Mammary epithelial cell (primary cell): ENCODE measurements around the gene GOLGA6B.

Source experiments
- EZH2 ChIP-seq: IDR thresholded peaks from 2 replicates; pipeline ENCODE4 v1.6.1; 2012; ENCODE audit warnings: low read length, inconsistent platforms, borderline replicate concordance
- TF ChIP-seq, protein P1 (sequence below), 2 donors: IDR thresholded peaks in 1 of 2; conservative IDR thresholded peaks in 1 of 2; 2 replicates each; pipeline ENCODE4 v1.5.1; 2011 to 2012; ENCODE audit warnings: inconsistent platforms in 2 of 2, low read length in 2 of 2, mild to moderate bottlenecking in 2 of 2, control low read depth in 1 of 2, low read depth in 1 of 2; ENCODE audit not compliant: insufficient read depth in 1 of 2; ENCODE audit errors: extremely low read depth in 1 of 2

DNA sequence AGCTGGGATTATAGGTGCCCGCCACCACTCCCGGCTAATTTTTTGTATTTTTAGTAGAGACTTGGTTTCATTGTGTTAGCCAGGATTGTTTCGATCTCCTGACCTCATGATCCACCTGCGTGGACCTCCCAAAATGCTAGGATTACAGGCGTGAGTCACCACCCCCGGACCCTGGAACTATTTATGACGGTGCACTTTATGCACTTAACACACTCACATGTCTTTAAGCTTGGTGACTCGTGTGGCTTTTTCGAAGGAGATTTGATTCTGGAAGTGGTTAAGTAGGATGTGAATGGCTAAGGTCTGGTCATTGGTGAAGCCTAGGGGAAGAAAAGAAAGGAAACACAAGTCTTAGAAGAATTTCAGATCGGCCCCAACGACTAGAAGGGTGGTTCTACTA is 51.8 kb downstream of the GOLGA6B start:
- TF ChIP-seq, protein P1, sequence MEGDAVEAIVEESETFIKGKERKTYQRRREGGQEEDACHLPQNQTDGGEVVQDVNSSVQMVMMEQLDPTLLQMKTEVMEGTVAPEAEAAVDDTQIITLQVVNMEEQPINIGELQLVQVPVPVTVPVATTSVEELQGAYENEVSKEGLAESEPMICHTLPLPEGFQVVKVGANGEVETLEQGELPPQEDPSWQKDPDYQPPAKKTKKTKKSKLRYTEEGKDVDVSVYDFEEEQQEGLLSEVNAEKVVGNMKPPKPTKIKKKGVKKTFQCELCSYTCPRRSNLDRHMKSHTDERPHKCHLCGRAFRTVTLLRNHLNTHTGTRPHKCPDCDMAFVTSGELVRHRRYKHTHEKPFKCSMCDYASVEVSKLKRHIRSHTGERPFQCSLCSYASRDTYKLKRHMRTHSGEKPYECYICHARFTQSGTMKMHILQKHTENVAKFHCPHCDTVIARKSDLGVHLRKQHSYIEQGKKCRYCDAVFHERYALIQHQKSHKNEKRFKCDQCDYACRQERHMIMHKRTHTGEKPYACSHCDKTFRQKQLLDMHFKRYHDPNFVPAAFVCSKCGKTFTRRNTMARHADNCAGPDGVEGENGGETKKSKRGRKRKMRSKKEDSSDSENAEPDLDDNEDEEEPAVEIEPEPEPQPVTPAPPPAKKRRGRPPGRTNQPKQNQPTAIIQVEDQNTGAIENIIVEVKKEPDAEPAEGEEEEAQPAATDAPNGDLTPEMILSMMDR (conservative IDR thresholded peaks at IDR 0.05 in 1 of 2, IDR thresholded peaks at IDR 0.05 in 1 of 2; ENCODE audit: extremely low read depth in 1 of 2, insufficient read depth in 1 of 2, low read depth in 1 of 2, low read length in 2 of 2) = no peak
- no peak for TF ChIP-seq EZH2
